SK-N-SH (cell line): ENCODE data around the gene CLEC4A.
"Not testable (repeated sequence)": the region's sequence is repeated elsewhere in the genome, so short reads cannot be mapped to it uniquely, and the experiment has no call there.

ENCODE experiments used
- EP300 ChIP-seq, 2 experiments: IDR thresholded peaks; 2 replicates each; pipeline versions ENCODE4 v1.4.0 to v1.6.1; 2012; ENCODE audit warnings: borderline replicate concordance in 1 of 2, low read depth in 1 of 2, low read length in 1 of 2
- EZH2phosphoT487 ChIP-seq: fragments of 200-600 bp; sonication (generic); IDR thresholded peaks from 2 replicates; pipeline ENCODE4 v1.6.1; 2017; ENCODE audit warnings: low read depth, mixed run types, mild to moderate bottlenecking, antibody characterized with exemption, moderate library complexity, borderline replicate concordance
- GATA2 ChIP-seq: sonication (generic); formaldehyde crosslinking; IDR thresholded peaks from 2 replicates; pipeline ENCODE4 v1.5.0; 2020; ENCODE audit warnings: mild to moderate bottlenecking, missing genetic modification reagents
- POLR2AphosphoS5 ChIP-seq: IDR thresholded peaks from 2 replicates; pipeline ENCODE4 v1.6.1; 2012; ENCODE audit warnings: low read depth, low read length
- RAD21 ChIP-seq: IDR thresholded peaks from 2 replicates; pipeline ENCODE4 v1.6.1; 2012; ENCODE audit warnings: mild to moderate bottlenecking, low read length
- RCOR1 ChIP-seq: fragments of 150-350 bp; IDR thresholded peaks from 2 replicates; pipeline ENCODE4 v1.6.1; 2017; ENCODE audit warnings: antibody characterized with exemption, low read length
- SIN3A ChIP-seq: IDR thresholded peaks from 2 replicates; pipeline ENCODE4 v1.6.1; 2012; ENCODE audit warnings: low read depth, mild to moderate bottlenecking, low read length, moderate library complexity, borderline replicate concordance
- YY1 ChIP-seq: IDR thresholded peaks from 2 replicates; pipeline ENCODE4 v1.4.0; 2012; ENCODE audit warnings: low read depth, mild to moderate bottlenecking
- TF ChIP-seq, protein P1 (sequence below): IDR thresholded peaks from 2 replicates; pipeline ENCODE4 v1.6.1; 2012; ENCODE audit warnings: mild to moderate bottlenecking, low read depth, low read length, moderate library complexity
- TF ChIP-seq, protein P2 (sequence below): fragments of 200-600 bp; sonication (generic); IDR thresholded peaks from 2 replicates; pipeline ENCODE4 v1.6.1; 2017; ENCODE audit warnings: antibody characterized with exemption, mild to moderate bottlenecking, moderate library complexity
- TF ChIP-seq, protein P3 (sequence below): IDR thresholded peaks from 2 replicates; pipeline ENCODE4; 2012

DNA sequence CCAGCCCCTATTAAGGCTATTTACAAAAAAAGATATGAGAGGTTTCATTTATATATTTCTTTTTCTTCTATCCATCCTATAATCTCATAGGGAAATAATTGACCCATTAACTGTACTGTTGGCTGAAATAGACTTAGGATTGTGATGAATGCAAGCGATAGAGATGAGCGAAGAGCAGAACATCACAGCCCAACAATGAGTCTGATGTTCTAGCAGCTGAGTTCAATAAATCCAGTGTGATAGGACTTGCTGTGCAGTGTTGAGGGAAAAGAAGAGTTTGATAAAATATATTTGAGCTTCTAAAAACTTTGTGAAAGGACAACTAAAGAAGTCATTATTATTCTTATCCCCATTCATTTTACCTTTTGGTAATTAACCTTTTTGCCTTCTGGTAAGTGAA, 49.5 kb downstream of the CLEC4A start:
- TF ChIP-seq, protein P1, sequence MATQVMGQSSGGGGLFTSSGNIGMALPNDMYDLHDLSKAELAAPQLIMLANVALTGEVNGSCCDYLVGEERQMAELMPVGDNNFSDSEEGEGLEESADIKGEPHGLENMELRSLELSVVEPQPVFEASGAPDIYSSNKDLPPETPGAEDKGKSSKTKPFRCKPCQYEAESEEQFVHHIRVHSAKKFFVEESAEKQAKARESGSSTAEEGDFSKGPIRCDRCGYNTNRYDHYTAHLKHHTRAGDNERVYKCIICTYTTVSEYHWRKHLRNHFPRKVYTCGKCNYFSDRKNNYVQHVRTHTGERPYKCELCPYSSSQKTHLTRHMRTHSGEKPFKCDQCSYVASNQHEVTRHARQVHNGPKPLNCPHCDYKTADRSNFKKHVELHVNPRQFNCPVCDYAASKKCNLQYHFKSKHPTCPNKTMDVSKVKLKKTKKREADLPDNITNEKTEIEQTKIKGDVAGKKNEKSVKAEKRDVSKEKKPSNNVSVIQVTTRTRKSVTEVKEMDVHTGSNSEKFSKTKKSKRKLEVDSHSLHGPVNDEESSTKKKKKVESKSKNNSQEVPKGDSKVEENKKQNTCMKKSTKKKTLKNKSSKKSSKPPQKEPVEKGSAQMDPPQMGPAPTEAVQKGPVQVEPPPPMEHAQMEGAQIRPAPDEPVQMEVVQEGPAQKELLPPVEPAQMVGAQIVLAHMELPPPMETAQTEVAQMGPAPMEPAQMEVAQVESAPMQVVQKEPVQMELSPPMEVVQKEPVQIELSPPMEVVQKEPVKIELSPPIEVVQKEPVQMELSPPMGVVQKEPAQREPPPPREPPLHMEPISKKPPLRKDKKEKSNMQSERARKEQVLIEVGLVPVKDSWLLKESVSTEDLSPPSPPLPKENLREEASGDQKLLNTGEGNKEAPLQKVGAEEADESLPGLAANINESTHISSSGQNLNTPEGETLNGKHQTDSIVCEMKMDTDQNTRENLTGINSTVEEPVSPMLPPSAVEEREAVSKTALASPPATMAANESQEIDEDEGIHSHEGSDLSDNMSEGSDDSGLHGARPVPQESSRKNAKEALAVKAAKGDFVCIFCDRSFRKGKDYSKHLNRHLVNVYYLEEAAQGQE: not testable (repeated sequence)
- TF ChIP-seq, protein P2, sequence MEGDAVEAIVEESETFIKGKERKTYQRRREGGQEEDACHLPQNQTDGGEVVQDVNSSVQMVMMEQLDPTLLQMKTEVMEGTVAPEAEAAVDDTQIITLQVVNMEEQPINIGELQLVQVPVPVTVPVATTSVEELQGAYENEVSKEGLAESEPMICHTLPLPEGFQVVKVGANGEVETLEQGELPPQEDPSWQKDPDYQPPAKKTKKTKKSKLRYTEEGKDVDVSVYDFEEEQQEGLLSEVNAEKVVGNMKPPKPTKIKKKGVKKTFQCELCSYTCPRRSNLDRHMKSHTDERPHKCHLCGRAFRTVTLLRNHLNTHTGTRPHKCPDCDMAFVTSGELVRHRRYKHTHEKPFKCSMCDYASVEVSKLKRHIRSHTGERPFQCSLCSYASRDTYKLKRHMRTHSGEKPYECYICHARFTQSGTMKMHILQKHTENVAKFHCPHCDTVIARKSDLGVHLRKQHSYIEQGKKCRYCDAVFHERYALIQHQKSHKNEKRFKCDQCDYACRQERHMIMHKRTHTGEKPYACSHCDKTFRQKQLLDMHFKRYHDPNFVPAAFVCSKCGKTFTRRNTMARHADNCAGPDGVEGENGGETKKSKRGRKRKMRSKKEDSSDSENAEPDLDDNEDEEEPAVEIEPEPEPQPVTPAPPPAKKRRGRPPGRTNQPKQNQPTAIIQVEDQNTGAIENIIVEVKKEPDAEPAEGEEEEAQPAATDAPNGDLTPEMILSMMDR: not testable (repeated sequence)
- TF ChIP-seq GATA2 (CRISPR knock-in tag); RAD21; EZH2phosphoT487; POLR2AphosphoS5; EP300 (IDR thresholded peaks at IDR 0.05; ENCODE audit: borderline replicate concordance in 1 of 2, low read depth in 1 of 2, low read length in 1 of 2); RCOR1; YY1; SIN3A: not testable (repeated sequence)
- TF ChIP-seq, protein P3, sequence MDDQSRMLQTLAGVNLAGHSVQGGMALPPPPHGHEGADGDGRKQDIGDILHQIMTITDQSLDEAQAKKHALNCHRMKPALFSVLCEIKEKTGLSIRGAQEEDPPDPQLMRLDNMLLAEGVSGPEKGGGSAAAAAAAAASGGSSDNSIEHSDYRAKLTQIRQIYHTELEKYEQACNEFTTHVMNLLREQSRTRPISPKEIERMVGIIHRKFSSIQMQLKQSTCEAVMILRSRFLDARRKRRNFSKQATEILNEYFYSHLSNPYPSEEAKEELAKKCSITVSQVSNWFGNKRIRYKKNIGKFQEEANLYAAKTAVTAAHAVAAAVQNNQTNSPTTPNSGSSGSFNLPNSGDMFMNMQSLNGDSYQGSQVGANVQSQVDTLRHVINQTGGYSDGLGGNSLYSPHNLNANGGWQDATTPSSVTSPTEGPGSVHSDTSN: not testable (repeated sequence)
